AG20443 (cell line): ENCODE data around the gene PAGE5.

ENCODE experiments used
- DNase-seq: peaks from one replicate; pipeline ENCODE4 v3.0.0; 2012; ENCODE audit warnings: low spot score, mixed read lengths

PAGE5 gene, protein sequence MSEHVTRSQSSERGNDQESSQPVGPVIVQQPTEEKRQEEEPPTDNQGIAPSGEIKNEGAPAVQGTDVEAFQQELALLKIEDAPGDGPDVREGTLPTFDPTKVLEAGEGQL

DNA sequence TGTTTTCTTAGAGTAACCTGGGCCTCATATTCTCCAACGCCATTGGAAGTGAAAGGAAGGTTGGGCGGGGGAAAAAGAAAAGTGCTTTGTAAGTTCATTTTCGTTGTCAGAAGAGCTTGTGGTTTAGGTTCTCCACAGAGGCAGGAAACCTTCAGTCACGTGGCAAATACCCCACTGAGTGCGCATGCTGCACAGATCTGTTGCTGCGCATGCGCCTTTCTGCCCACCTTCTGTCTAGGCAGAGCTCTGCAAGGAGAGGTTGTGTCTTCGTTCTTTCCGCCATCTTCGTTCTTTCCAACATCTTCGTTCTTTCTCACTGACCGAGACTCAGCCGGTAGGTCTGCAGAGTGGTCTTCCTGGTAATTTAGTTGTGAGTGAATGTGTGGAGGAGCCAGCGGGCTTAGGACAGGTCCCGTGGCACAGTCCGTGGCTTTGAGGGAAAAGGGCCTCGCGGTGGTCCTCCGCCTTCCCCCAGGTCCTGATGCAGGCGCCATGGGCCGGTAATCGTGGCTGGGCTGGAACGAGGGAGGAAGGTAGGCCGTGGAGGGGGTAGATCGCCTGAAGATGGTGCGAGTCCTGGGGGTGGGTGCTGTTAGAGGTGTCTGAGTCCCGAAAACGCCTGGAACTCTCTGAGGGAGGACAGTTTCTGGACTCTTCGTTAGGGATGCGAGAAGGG lies at the start of gene PAGE5:
TSS of gene PAGE5 (plus strand) at position 228 of the 676 bp plus-strand sequence. CDS start 1,037 bp downstream, outside the sequence.
- no peak for DNase-seq

DNA sequence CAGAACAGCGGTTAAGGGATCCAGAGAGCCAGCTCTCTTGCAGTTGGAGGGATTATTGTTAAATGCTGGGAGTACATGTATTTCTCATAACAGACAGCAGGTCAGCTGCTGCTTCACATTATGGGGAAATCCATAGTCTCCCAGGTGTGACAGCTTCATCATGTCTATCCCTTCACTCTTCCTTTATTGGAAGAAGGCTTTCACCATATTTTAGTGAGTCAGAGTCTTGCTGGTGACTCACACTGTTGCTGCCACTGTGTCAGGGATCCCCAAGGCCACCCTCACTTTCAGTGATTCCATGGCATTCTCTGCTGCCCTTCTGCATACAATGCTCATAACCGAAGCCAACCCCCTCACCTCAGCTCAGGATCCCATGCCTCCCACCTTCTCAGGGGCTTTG lies 32.9 kb upstream of the PAGE5 start:
- no peak for DNase-seq

DNA sequence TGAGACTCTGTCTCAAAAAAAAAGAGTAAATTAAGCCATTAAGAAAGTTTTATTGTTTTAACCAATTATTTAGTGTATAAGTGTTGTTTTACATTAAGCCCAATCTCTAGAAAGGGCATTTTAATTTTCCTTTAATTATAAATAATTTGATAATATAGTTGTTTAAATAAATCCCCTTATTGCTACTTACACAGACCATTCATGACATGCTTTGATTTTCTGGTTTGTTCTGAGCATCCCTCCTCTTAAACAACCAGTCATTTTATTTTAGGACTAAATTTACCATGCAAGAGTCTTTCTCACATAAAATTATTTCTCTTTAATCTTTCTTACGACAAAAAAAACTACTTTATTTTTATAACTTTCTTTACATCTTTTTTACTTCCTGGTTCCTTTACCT lies 23.5 kb upstream of the PAGE5 start:
- no peak for DNase-seq

DNA sequence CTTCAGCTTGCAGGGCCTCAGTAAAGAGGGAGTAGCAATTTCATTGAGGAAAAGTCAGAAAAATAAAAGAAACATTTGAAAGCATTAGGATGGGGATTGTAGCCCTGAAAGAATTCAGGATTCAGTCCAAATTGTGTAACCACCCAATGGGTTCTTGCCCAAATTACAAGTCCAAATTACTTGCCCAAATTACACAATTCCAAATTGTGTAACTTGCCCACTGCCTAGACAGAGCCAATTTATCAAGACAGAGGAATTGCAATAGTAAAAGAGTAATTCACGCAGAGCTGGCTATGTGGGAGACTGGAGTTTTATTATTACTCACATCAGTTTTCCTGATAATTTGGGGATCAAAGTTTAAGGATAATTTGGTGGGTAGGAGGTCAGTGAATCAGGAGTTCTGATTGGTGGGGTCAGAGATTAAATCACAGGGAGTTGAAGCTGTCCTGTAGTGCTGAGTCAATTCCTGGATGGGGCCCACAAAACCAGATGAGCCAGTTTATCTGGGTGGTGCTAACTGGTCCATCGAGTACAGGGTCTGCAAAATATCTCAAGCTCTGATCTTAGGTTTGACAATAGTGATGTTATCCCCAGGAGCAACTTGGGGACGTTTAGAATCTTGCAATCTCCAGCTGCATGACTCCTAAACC lies 18.1 kb upstream of the PAGE5 start:
- peak; percentile 8 for DNase-seq

DNA sequence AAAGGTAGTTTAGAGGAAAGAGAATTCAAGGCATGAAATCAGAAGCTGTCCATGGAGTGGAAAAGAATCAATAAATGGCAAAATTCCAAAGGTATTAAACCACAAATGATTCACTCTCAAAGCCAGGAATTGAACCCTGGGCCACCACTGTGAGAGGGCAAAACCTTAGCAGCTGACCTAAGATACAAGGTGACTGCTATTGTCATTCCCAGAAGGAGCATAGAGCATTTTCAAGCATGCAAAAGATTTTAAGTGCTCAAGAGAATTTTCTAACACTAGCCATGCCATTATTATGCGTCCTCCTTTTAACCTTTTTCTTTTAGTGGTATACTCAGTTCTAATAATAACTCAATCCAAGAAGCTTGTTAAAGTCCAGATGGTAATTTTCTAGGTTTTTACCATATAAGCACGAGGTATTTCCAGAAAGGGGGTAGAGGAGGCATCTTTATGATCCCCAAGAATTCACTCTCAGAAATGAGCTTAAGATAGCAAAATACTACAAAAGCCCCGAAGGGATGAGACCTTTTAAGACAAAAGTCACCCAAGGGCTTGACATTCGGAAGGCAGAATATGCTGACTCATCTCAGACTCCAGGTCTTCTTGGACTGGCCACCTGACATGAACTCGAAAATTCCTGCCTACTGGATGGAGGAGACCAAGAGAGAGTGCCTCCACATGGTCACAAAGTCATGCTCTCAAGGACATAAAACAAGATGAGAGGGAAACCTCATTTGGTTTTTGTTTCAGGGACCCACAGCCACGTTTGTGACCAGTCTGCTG lies 13.8 kb upstream of the PAGE5 start:
- no peak for DNase-seq

DNA sequence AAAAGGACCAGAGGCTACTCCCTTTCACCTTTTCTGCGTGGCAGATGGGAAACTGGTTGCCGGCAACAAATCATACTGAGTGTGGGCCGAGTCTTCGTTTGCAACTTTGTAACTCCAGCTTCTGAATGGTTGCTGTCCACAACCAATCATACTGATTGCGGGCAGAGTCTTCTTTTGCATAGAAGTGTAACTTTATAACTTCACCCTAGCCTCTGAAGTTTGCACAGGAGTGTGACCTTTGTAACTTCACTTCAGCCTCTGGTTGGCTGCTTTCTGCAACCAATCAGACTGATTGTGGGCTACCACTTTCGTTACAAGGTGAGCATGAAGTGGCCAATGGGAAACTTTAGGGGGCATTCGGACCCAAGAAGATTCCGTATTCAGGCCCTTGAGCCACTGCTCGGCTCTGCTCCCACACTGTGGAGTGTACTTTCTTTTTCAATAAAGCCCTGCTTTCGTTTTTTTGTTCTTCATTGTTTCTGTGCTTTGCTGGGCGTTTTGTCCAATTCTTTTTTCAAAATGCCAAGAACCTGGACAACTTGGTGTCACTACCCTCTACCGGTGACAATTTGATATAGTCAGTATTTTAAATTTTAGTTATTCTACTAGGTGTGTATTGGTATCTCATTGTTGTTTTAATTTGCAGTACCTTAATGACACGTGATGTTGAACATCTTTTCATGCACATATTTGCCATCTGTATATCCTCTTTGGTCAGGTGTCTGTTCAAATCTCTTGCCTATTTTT lies 9.0 kb upstream of the PAGE5 start:
- DNase-seq, result no peak

DNA sequence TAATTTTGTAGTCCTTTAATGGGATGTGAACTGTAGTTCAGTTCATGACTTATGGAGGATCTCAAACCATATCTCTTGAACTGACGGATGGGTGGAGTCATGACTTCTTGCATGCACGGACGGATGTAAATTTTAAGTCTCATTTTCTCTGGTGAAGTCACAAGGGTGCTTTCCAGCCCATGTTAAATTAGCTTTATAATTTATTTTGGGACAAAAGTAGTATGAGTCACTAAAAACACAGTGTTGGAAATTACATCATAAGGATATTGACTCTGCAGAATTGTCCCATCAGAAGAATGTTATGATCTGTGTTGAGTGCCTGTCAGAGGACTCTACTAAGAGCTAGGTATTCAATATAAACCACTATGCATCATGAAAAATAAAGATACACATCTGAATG lies 6.8 kb upstream of the PAGE5 start:
- DNase-seq, result no peak

DNA sequence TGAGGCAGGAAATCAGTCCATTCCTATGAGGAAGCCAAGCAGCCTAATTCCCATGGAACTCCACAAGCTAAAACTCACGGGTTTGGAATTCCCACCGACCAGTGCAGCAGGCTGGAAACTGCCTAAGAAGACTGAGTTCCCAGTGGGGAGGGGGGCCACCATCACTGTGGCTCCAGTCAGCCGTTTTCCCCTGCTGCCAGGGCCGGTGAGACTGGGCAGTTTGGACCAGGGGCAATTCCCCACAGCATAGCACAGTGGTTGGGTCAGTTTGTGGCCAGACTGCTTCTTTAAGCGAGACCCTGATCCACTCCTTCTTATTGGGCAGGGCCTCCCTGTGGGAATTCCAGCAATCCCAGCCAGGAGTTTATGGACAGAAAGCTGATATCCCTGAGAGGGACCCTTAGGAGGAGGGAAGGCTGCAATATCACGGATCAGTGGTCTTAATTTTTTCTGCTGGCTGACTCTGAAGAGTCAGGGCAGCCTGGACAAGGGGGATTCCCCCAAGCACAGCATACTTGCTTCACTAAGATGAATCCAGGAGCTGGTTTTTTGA lies 20.7 kb downstream of the PAGE5 start:
- DNase-seq, result no peak

DNA sequence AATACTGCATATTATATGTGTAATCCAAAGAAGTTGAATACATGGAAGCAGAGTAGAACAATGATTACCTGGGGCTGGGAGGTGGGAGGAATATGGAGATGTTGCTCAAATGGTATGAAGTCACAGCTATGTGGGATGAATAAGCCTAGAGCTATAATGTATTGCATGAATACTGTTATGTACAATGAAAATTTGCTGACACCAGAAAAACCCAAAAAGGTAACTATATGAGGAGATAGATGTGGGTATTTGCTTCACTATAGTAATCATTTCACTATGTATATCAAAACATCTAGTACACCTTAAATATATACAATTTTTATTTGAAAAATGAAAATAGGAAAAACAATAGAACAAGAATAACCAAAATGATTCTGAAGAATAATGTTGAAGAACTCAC lies 33.4 kb downstream of the PAGE5 start:
- DNase-seq, result no peak

DNA sequence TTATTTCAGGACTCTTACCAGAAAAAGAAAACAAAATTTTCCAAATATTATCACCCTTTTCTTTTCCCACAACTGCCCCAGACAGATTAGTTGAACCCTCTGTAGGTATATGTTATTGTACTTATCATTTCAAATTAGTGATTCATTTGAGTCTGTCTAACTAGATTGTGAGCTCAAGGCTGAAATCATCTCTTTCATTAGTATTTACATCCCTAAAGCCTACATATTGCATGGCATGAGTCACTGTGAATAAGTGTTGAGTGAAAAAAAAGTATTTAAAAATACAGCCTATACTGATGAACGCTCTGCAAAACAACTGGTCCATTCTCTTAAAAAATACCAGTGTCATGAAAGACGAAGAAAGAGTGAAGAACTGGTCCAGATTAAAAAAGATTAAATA lies 40.7 kb downstream of the PAGE5 start:
- DNase-seq, result no peak

DNA sequence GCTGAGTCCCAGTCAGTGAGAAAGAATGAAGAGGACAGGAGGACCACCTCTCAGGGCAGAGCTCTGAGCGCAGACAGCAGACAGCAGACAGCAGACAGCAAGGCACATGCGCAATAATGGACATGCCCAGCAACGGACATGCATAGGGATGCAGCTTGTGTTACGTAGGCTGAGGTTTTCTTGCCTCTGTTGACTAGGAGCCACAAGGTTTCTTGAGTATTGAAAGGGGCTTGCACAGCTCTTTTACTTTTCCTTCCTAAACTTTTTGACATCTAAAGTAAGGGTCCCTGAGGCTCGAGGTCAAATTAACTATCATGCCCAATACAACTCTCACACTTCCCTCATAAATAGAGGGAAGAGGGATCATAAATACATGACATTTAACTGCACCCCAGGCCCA lies 44.7 kb downstream of the PAGE5 start, which contains the start of gene PAGE3:
TSS of gene PAGE3 (minus strand) at position 101 of the 400 bp plus-strand sequence. CDS start 1,013 bp downstream, outside the sequence.
- DNase-seq, result no peak
